Activated CD4-positive, alpha-beta T cell treated with anti-CD3 and anti-CD28 coated beads, Interleukin-2, amount 50 U/mL, for 16 hours (primary cell): Measurements from ENCODE around the gene RUNDC1.
"Not testable (repeated sequence)": the region's sequence is repeated elsewhere in the genome, so short reads cannot be mapped to it uniquely, and the experiment has no call there.

Source experiments
- DNase-seq: peaks from one replicate; pipeline ENCODE4 v3.0.0-alpha.2; 2020

RUNDC1 gene

GRCh38 chr17:42980274-42980765, at the start of gene RUNDC1:
Gene RUNDC1, plus strand, starts transcription at chr17:42980565. Its CDS starts 12 bp downstream, at chr17:42980577.
- DNase-seq: peak; percentile 91

- peak; percentile 48 for DNase-seq
Observed at GRCh38 chr17:42937712-42938596, 42.4 kb upstream of the RUNDC1 start.

DNA sequence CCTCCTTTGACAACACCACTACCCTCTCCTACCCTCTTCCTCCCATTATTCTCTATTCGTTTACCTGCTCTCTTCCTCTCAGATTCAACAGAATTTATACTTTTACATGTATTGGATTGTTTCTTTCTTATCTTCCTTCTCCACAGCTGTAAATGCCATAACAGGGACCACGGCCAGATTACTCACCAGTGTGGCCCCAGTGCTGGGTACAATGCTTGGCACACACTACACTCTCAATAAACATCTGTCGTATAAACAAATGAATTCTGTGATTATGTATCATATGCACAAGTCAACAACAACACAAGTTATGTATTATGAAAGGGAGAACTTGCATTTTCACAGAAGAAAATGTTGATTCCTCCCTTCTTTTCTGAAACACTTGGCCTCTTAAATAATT, 36.2 kb upstream of the RUNDC1 start:
- no peak for DNase-seq

GRCh38 chr17:42946812-42947211, 33.6 kb upstream of the RUNDC1 start:
- no peak for DNase-seq

DNA sequence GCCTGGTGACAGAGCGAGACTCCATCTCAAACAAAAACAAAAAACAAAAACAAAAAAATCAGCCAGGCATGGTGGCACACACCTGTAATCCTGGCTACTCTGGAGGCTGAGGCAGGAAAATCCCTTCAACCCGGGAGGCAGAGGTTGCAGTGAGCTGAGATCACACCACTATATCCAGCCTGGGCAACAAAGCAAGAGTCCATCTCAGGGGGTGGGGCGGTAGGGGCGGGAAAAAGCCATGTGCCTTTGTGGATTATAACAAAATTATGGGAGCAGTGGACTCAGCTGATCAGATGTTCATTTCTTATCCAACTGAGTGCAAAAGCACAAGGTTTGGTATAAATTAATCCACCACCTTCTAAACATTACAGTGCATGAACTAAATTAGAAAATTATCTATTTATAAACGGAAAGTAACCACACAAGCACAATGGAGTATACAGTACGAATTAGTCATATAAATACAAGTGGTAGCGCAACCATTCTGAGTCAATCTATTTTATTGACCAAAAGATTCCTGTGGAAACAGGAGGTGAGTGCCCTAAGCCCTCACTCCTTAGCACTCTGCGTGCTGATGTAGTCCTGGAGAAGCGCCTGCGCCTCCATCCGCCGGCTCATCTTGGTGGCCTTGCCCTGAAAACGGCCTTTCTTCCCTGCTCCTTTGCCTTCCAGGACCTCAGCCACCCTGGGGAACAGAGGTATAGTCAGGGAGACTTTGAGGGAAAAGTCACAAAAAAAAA, 30.2 kb upstream of the RUNDC1 start:
- no peak for DNase-seq

DNA sequence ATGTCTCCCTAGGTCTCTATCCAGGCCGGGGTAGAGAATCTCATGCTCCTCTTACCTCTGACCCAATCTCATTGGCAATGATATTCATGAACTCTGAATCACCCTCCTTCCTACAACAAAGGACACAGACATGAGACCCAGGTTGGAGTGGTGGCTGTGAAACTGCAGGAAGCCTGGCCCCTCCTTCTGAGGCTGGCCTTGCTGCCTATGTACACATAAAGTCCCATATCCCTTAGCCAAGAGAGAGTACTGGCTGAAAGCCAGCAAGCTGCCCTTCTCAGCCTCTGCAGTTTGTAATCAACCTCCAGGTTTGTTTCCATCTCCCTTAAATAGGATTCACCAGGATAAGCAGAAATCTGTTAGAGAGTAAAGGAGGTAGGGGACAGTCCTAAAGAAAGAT, 26.7 kb upstream of the RUNDC1 start:
- no peak for DNase-seq

GRCh38 chr17:42964161-42964932, 16.0 kb upstream of the RUNDC1 start, which contains the start of gene AARSD1:
Gene AARSD1, minus strand, starts transcription at chr17:42964454. Its CDS starts 14 bp downstream, at chr17:42964440.
- DNase-seq: peak; percentile 95

DNA sequence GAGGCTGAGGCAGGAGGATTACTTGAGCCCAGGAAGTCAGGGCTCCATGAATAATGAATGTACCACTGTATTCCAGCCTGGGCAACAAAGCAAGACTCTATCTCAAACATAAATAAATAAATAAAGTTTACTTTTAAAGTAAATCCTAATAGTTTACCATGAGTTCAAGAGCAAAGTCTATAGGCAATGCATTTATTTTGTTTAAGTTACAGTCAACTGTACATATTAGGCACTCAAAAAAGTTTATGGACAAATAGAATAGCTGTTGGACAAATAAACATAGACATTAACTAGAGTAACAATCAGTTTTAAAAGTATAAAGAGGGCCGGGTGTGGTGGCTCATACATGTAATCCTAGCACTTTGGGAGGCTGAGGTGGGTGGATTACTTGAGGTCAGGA, 12.4 kb upstream of the RUNDC1 start:
- DNase-seq: no peak

DNA sequence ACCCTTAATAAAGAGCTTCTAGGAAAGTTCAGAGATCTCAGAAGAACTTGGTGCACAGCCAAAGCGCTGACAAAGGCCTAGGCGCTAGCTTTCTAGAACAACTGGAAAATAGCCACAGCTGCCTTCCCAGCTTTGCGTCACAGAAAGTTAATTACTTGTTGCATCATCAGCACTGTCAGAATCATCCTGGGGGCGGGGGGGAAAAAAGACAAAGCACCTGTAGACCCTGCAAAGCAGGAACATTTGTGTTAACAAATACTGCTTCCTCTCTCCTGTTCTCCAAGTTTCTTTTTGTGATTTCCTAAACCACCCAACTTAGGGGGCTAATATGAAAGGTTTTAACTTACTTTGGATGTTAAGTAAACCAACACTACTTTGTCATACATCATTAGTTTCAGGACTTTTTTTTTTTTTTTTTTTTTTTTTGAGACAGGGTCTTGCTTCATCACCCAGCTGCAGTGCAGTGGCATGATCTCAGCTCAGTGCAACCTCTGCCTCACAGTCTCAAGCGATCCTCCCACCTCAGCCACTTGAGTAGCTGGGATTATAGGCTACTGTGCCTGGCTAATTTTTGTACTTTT, 11.3 kb upstream of the RUNDC1 start:
- DNase-seq: no peak

GRCh38 chr17:42971589-42971988, 8.8 kb upstream of the RUNDC1 start:
- no peak for DNase-seq

GRCh38 chr17:42973323-42973722, 7.0 kb upstream of the RUNDC1 start:
- not testable (repeated sequence) for DNase-seq

DNA sequence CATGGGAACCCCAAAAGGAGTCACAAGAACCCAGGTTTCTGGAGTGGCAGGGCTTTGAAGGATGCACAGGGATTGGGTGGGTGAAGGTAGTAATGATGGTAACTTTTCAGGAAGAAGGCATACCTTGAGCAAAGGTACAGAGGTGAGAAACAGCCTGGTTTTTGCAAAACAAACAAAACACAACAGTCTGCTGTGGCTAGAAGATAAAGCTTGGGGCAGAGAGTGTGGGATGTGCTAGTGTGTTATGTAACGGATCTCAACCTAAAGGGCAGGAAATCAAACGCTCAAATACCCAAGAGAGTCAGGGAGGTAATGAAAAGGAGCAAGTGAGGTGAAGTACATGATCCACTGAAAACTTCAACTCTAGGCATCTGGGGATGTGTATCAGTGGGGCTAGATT, 5.1 kb upstream of the RUNDC1 start:
- no peak for DNase-seq

- DNase-seq: not testable (repeated sequence)
Observed at GRCh38 chr17:42975701-42976100, 4.7 kb upstream of the RUNDC1 start.

DNA sequence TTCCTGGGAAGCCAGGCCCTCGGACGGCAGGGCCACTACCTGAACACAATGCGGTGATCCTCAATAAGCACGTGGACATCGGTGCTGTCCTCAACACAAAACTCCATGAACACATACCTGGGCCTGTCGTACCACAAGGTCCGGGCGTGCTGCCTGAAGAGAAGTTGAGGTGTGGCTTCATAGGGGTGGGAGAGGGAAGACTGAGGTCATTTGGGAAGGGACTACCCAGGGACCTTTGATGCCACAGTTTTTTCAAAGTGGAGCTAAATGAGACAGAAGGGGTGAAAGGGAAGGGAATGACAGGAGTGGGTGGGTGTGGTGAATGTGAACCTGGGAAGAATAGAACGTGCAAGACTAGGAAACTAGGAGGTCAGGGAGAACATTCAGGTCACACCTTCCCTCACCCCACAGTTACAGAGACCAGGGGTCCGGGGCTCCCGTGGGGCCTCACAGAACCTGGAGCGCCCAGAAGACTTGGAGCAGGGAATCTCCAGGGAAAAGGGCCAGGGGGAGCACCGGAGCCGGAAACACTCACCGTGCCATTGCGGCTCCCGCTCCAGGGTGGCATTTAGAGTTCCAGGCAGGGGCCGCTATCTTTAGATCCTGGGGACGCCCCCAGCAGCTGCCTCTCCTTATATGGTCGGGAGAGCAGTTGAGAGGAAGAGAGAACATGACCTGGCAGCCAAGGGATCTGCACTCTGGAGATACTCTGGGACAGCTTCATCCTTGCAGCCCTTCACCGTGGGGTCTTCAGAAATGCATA, 673 bp upstream of the RUNDC1 start, which contains the start of gene PTGES3L:
Gene PTGES3L (minus strand): TSS at position 570 of the 763 bp plus-strand sequence. CDS start 27 bp downstream, at position 543.
- DNase-seq: no peak

DNA sequence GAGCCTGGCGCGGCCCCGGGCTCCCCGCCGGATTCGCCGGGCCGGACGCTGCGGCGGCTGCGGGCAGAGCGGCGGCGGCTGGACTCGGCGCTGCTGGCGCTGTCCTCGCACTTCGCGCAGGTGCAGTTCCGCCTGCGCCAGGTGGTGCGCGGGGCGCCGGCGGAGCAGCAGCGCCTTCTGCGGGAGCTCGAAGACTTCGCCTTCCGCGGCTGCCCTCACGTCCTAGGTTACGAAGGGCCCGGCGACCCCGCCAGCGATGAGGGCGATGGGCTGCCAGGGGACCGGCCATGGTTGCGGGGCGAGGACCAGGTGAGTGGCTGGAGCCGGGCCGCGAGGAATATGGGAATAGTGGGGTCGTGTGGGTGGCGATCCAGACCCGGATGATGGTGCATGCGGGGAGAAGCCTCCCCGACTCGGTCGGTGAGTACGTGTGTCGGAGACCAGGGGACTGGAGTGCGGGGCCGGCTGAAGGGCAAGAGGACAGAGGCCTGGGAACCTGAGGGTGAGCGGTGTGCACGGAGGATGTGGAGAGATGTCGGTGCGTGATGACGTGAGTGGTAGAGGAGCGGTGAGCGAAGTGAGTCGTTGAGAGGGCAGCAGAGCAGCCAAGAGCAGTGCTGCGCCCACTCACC, 517 bp downstream of the RUNDC1 start:
- DNase-seq: peak; percentile 77

DNA sequence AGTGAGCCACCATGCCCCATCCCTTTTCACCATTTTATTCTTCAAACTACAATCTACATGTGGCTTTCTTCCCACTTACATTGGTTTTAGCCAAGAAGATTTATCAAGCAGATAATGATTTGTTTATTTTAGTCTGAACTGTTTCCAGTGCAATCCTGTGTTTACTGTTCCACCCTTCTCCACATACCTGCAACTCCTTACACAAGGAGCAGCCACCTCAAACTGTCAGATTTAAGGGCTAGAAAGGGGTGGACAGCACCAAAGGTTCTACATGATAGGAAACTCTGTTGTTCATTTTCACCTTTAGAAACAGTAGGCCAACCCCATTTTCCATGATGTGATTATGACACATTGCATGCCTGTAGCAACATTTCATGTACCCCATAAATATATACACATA, 1.9 kb downstream of the RUNDC1 start:
- DNase-seq: no peak

GRCh38 chr17:42985225-42985624, 4.9 kb downstream of the RUNDC1 start:
- DNase-seq: no peak

DNA sequence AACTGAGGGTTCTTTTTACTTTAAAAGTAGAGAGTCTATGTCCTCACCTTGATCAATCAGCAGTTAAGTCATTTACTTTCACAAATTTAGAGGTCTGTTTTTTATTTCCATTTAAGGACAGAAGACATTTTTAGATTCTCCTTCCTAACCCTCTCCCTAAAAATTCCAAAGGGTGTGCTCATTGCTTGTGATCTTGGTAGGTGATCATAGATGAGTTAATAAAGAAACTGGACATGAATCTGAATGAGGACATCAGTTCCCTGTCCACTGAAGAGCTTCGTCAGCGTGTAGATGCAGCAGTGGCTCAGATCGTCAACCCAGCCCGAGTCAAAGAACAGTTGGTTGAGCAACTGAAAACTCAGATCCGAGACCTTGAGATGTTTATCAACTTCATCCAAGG, 8.8 kb downstream of the RUNDC1 start:
- no peak for DNase-seq

GRCh38 chr17:42989726-42990652, 9.6 kb downstream of the RUNDC1 start:
- DNase-seq: no peak

DNA sequence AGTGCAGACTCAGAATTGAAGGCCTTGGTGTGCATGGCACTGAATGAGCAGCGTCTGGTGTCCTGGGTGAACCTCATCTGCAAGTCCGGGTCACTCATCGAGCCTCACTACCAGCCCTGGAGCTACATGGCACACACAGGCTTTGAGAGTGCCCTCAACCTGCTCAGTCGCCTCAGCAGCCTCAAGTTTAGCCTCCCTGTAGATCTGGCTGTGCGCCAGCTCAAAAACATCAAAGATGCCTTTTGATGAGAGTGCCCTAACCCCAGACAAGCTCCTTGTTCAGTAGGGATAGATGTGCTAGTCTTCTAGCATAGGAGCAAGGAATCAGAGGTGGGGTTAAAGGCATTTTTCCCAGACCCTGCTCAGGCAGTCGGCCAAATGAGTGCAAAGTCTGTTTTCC, 11.1 kb downstream of the RUNDC1 start:
- DNase-seq: no peak
